Osteoblast (primary cell): ENCODE results near the gene BCL7B. TPM values are rescaled to one million over a fixed set of nuclear protein-coding genes. Genes with fewer than 3 reads are reported as not detected.
"Not testable (repeated sequence)": the region's sequence is repeated elsewhere in the genome, so short reads cannot be mapped to it uniquely, and the experiment has no call there.

Experiments
- DNase-seq: peaks from one replicate; pipeline ENCODE4 v3.0.0; 2011; ENCODE audit warnings: low spot score, mixed read lengths; ENCODE audit not compliant: insufficient read length; ENCODE audit errors: missing footprints
- H2AFZ ChIP-seq: 2 replicates; pipeline ENCODE4 v1.6.0; 2011; ENCODE audit warnings: mild to moderate bottlenecking, low read length
- H3K27ac ChIP-seq: 2 replicates; pipeline ENCODE4 v1.5.1; 2011; ENCODE audit warnings: mild to moderate bottlenecking, low read depth, low read length, moderate library complexity
- H3K27me3 ChIP-seq: 2 replicates; pipeline ENCODE4 v1.6.0; 2012; ENCODE audit warnings: mild to moderate bottlenecking, control low read depth, inconsistent platforms, low read length, moderate library complexity; ENCODE audit not compliant: insufficient read depth
- H3K36me3 ChIP-seq: 2 replicates; pipeline ENCODE4 v1.5.1; 2011; ENCODE audit warnings: mild to moderate bottlenecking, low read length, control low read depth, moderate library complexity; ENCODE audit not compliant: insufficient read depth
- H3K4me1 ChIP-seq: 2 replicates; pipeline ENCODE4 v1.5.1; 2011; ENCODE audit warnings: mild to moderate bottlenecking, low read length, control low read depth, moderate library complexity; ENCODE audit not compliant: insufficient read depth
- H3K4me2 ChIP-seq: 2 replicates; pipeline ENCODE4 v1.6.0; 2011; ENCODE audit warnings: mild to moderate bottlenecking, low read length; ENCODE audit not compliant: insufficient read depth
- H3K4me3 ChIP-seq: fragments of 200-600 bp; sonication (generic); 3 replicates; pipeline ENCODE4 v1.5.1; 2012; ENCODE audit warnings: mild to moderate bottlenecking, low read length, inconsistent platforms; ENCODE audit not compliant: insufficient read depth
- H3K79me2 ChIP-seq: 2 replicates; pipeline ENCODE4 v1.6.0; 2012; ENCODE audit warnings: mild to moderate bottlenecking, low read length, control low read depth, inconsistent platforms; ENCODE audit not compliant: insufficient read depth
- H3K9me3 ChIP-seq: 2 replicates; pipeline ENCODE4 v1.5.1; 2011; ENCODE audit warnings: low read depth, low read length, control low read depth
- H4K20me1 ChIP-seq: 2 replicates; pipeline ENCODE4 v1.6.0; 2012; ENCODE audit warnings: mild to moderate bottlenecking, low read length, control low read depth; ENCODE audit not compliant: insufficient read depth
- CTCF ChIP-seq: IDR thresholded peaks from 2 replicates; pipeline ENCODE4 v1.5.1; 2011; ENCODE audit warnings: mild to moderate bottlenecking, low read depth, low read length, moderate library complexity; ENCODE audit errors: extremely low read depth
- total RNA-seq: library from RNA; depleted of rRNA; stranded (reverse); fragments of >200 nt; gene quantifications from 2 replicates; pipeline ENCODE4 v1.2.3, GENCODE V29; 2012

Gene BCL7B
- total RNA-seq, 1 donor: 32.9 TPM

- Histone ChIP-seq H3K4me3 (peak overlapping the region; percentile 95), H3K9me3 (no peaks in the 10 kb centered on the region), H4K20me1 (peaks cover 38% of the 10 kb centered on the region), H3K79me2 (peaks cover 48% of the 10 kb centered on the region), H3K27me3 (no peaks in the 10 kb centered on the region), H3K4me1 (peaks cover 30% of the 10 kb centered on the region), H3K4me2 (peak overlapping the region; percentile 91), H2AFZ (no peak overlapping the region), H3K27ac (peak overlapping the region; percentile 91), H3K36me3 (peaks cover 15% of the 10 kb centered on the region)
- no peak for TF ChIP-seq CTCF
- peak; percentile 100 for DNase-seq
These were observed 438 bp downstream of the BCL7B start for GRCh38 chr7:73557108-73557396.

- TF ChIP-seq CTCF: no peak
- H3K36me3 ChIP-seq: peaks cover 19% of the 10 kb centered on the region
- peaks cover 39% of the 10 kb centered on the region for H4K20me1 ChIP-seq
- H3K4me2 ChIP-seq: peak overlapping the region; percentile 91
- peaks cover 30% of the 10 kb centered on the region for H3K4me1 ChIP-seq
- DNase-seq: no peak
- H3K9me3 ChIP-seq: no peaks in the 10 kb centered on the region
- peak overlapping the region; percentile 95 for H3K4me3 ChIP-seq
- H3K27me3 ChIP-seq: no peaks in the 10 kb centered on the region
- H2AFZ ChIP-seq: peak overlapping the region; percentile 68
- H3K27ac ChIP-seq: peak overlapping the region; percentile 91
- peaks cover 54% of the 10 kb centered on the region for H3K79me2 ChIP-seq
These were observed 1.0 kb downstream of the BCL7B start for GRCh38 chr7:73556208-73557107.

- TF ChIP-seq CTCF: no peak
- peak overlapping the region; percentile 95 for H3K4me3 ChIP-seq
- H4K20me1 ChIP-seq: peaks cover 39% of the 10 kb centered on the region
- no peaks in the 10 kb centered on the region for H3K9me3 ChIP-seq
- H3K79me2 ChIP-seq: peaks cover 62% of the 10 kb centered on the region
- no peak overlapping the region for H2AFZ ChIP-seq
- no peaks in the 10 kb centered on the region for H3K27me3 ChIP-seq
- H3K36me3 ChIP-seq: peaks cover 26% of the 10 kb centered on the region
- peaks cover 29% of the 10 kb centered on the region for H3K4me1 ChIP-seq
- peak overlapping the region; percentile 91 for H3K4me2 ChIP-seq
- DNase-seq: peak; percentile 79
- no peak overlapping the region for H3K27ac ChIP-seq
These were observed 2.0 kb downstream of the BCL7B start for GRCh38 chr7:73555411-73555982.

- H3K79me2 ChIP-seq: peaks cover 91% of the 10 kb centered on the region
- H4K20me1 ChIP-seq: peaks cover 40% of the 10 kb centered on the region
- not testable (repeated sequence) for DNase-seq, H3K4me3 ChIP-seq, H2AFZ ChIP-seq, H3K27me3 ChIP-seq, H3K9me3 ChIP-seq, H3K4me2 ChIP-seq, H3K4me1 ChIP-seq, H3K27ac ChIP-seq
- peaks cover 44% of the 10 kb centered on the region for H3K36me3 ChIP-seq
These were observed 7.4 kb downstream of the BCL7B start for GRCh38 chr7:73550093-73550492.
